MV-4-11 (cell line): ENCODE measurements around the gene MAST2.
"Not testable (repeated sequence)": the region's sequence is repeated elsewhere in the genome, so short reads cannot be mapped to it uniquely, and the experiment has no call there.

Source experiments
- DNase-seq: peaks from one replicate; lab custom pipeline; 2025; lab: John Stamatoyannopoulos, UW

The MAST2 gene

GRCh38 chr1:45814776-45815175 lies 11.4 kb downstream of the MAST2 start:
- no peak for DNase-seq

GRCh38 chr1:45815667-45816458 lies 12.5 kb downstream of the MAST2 start:
- no peak for DNase-seq

DNA sequence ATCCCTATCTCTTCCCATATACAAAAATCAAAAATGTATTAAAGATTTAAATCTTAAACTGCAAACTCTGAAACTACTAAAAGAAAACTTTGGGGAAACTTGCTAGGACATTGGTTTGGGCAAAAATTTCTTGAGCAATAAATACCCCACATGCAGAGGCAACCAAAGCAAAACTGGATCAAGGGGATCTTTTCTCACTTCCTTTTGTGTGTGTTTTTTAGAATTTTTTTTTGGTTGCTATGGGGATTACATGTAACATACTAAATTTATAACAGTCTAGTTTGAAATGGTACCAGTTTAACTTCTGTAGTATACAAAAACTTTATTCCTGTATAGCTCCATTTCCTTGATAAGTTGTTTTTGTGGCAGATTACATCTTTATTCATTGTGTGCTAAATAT lies 16.8 kb downstream of the MAST2 start:
- DNase-seq, result peak; percentile 86

DNA sequence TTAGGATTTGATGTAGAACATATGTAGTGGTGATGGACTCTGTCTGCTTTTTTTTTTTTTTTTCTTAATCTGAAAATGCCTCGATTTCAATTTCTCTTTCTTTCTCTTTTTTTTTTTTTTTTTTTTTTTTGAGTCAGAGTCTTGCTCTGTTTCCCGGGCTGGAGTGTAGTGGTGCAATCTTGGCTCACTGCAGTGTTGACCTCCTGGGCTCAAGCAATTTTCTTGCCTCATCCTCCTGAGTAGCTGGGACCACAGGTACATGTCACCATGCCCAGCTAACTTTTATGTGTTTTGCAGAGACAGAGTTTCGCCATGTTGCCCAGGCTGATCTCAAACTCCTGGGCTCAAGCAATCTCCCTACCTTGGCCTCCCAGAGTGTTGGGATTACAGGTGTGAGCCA lies 17.4 kb downstream of the MAST2 start:
- peak; percentile 34 for DNase-seq

GRCh38 chr1:45822644-45823043 lies 19.2 kb downstream of the MAST2 start:
- DNase-seq, result no peak

DNA sequence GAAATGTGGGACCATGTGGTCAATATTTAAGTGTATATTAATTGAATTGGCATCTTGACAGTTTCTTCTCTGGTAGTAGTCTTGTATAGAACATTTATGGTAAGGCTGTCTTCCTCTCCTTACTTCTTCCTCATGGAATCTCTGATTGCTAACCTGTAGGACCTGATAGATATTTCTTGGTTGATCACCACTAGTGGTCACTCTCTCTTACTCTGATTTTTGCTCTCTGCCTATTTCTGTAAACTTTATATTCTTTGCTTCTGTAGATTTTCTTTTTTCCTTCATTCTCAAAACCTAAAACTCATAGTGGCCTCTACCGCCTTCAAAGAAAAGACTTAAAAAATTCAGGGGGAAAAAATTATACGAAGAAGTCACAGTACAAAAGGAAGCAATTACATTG lies 21.2 kb downstream of the MAST2 start:
- DNase-seq, result no peak

DNA sequence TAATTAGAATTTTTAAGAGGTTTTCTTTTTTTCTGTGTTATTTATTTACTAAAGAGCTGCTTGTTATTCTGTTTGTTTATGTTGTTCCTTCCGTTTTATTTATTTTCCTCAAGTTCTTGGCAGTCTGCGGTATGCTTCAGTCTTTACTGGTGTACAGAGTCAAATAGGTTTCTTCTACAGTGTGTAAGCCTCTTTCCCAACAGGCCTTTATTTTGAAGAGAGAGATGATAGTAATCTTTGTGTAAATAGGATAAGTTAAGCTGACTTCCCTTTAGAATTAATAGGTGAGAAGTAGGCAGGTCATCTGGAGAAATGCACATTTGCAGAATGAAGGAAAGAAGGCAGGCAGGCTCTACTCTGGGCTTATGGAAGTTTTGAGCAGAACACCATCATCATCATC lies 23.8 kb downstream of the MAST2 start:
- DNase-seq, result no peak

DNA sequence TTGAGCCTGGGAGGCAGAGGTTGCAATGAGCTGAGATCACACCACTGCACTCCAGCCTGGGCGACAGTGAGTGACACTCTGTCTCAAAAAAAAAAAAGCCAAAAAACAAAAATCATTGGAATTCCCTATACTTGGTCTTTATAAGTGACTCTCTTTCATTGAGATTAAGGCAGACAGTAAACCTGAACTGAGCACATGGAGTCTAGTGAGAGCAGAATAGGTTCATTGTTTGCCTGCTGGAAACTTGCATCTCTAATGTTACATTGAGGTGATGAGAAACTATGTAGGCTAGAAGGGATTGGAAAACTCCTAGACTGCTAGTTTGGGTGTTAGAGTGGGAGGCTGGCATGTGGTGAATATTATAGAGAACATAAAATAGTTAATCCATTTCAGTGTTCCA lies 25.4 kb downstream of the MAST2 start:
- DNase-seq, result no peak

DNA sequence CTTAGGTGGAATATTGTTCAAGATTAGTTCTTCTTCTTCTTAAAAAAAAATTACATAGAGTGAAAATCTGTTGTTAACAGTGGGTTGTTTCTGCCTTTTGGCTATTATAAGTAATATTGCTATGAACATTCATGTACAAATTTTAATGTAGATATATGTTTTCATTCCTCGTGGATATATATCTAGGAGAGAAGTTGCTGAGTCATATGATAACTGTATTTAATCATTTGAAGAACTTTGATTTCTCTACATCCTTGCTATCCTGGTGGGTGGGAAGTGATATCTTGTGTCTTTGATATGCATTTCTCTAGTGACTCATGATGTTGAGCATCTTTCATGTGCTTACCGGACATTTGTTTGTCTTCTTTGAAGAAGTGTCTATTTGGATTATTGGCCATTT lies 29.9 kb downstream of the MAST2 start:
- DNase-seq, result no peak

GRCh38 chr1:45834689-45835088 lies 31.3 kb downstream of the MAST2 start:
- no peak for DNase-seq

DNA sequence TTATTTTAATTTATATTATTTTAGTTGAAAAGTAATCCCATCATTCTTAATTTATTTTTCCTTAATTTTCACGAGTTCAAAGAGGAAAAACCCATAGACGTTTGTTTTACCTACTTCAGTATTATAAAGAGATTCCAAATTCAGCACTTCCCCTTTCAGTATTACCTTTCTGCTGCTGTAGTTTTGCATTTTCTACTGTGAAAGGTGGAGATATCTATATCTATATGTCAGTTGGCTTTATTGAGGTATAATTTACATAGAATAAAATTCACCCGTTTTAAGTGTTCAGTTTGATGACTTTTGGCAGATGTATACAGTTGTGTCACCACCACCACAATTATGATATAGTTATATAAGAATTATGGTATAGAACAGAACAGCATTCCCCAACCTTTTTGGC lies 33.0 kb downstream of the MAST2 start:
- no peak for DNase-seq

DNA sequence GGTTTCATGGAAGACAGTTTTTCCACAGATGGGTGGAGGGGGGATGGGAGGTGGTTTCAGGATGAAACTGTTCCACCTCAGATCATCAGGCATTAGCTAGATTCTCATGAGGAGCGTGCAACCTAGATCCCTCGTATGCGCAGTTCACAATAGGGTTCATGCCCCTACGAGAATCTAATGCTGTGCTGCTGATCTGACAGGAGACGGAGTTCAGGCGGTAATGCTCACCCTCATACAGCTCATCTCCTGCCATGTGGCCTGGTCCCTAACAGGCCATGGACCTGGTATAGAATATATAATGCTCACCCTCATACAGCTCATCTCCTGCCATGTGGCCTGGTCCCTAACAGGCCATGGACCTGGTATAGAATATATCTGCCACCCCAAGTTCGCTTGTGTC lies 33.4 kb downstream of the MAST2 start:
- not testable (repeated sequence) for DNase-seq

DNA sequence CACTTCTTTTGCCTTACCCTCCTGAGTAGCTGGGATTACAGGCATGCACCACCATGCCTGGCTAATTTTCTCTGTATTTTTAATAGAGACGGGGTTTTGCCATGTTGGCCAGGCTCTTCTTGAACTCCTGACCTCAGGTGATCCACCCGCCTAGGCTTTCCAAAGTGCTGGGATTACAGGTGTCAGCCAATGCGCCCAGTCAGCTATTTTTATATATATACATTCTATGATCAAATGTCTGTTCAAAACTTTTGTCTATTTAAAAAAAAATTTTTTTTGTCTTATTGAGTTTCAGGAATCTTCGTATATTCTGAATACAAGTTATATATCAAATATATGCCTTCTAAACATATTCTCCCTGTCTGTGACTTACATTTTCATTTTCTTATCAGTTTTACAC lies 34.9 kb downstream of the MAST2 start:
- DNase-seq, result not testable (repeated sequence)

DNA sequence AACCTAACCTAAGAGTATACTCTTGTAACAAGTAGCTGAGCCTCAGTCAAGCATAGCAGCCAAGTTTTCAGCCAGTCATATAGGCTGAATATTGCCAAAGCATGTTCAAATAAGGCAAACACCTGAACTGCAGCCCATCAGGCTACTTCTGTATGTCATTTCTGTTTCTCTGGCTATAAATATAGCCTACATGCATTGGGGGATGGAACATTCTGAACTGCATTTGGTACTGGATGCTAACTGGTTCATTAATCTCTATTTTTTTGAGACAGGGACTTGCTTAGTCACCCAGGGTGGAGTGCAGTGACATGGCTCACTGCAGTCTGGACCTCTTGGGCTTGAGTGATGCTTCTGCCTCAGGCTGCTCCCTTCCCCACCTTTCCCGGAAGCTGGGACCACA lies 37.3 kb downstream of the MAST2 start:
- DNase-seq, result no peak

GRCh38 chr1:45842786-45843185 lies 39.4 kb downstream of the MAST2 start:
- DNase-seq, result no peak

GRCh38 chr1:45843474-45843905 lies 40.1 kb downstream of the MAST2 start:
- DNase-seq, result peak; percentile 51

- not testable (repeated sequence) for DNase-seq
Observed at GRCh38 chr1:45844000-45844399, 40.6 kb downstream of the MAST2 start.

DNA sequence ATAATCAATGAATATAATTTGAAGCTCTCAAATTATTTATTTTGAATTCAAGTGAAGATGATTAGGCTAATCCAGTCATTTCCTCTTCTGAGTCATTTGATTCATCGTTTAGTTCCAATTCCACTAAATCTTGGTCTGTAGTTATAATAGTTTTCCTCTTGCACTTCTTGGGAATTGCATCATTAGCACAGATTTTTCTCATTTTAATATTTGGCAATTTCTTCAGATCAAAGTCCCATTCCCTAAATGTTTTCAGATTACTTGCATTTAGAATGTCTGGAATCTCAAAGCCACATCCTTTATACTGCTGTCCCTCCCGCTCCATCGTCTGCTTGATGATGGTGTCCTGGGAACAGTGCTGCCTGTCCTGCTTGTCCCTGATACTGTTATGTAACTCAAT lies 43.5 kb downstream of the MAST2 start:
- DNase-seq, result no peak

- no peak for DNase-seq
Observed at GRCh38 chr1:45848097-45848496, 44.7 kb downstream of the MAST2 start.

DNA sequence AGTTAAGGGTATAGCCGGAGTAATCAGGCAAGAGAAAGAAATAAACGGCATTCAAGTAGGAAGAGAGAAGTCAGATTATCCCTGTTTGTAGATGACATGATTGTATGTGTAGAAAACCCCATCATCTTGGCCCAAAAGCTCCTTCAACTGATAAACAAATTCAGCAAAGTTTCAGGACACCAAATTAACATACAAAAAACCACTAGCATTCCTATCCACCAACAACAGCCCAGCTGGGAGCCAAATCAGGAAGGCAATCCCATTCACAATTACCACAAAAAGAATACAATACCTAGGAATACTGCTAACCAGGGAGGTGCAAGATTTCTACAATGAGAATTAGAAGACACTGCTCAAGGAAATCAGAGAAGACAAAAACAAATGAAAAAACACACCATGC lies 45.3 kb downstream of the MAST2 start:
- no peak for DNase-seq

- no peak for DNase-seq
Observed at GRCh38 chr1:45850017-45850416, 46.6 kb downstream of the MAST2 start.

- DNase-seq, result no peak
Observed at GRCh38 chr1:45854724-45855123, 51.3 kb downstream of the MAST2 start.

DNA sequence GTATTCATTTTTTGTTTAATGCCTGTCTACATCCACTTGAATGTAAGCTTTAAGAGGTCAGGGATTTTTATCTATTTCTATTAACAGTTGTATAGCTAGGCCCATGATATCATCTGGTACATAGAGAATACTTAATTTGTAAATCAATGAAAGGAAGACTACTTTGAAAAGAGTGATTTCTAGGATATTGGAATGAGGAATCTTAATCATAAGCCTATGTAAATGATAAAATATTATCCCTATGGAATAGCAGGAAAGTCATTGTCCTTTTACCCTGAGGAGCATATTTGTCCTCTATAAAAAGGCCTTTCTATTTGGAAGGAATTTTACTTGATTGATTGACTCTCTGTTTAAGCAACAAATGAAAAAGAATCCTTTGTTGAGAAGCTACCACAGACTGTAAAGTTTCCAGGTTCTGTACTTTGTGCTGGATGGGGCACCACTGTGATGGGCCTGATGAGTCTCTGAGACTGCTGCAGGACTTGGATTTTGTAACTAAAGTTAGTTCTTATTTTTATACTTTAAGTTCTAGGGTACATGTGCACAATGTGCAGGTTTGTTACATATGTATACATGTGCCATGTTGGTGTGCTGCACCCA lies 53.8 kb downstream of the MAST2 start:
- no peak for DNase-seq
